GM12878 (cell line): ENCODE data around the gene RMI2. TPM values are rescaled to one million over a fixed set of nuclear protein-coding genes. Genes with fewer than 3 reads are reported as not detected.

Experiments
- ATAC-seq: fragments of 200-7000 bp; cut with Tn5 transposase; 3 replicates; pipeline ENCODE4 v1.9.1; 2020; ENCODE audit warnings: mild to moderate bottlenecking, moderate library complexity
- BruUV-seq: library from RNA; stranded (reverse); fragments of 400-500 nt; replicated peaks from 2 replicates; lab custom pipeline; 2021; lab: Mats Ljungman, UMichigan
- CTCF ChIA-PET: fragments of 300-600 bp; sonication (Branson Sonifier 250); formaldehyde crosslinking; extraction: SDS; loops from one replicate; lab custom pipeline; 2021; ENCODE audit warnings: inconsistent platforms; lab: Yijun Ruan, JAX
- POLR2A ChIA-PET: fragments of 350-600 bp; formaldehyde crosslinking; extraction: SDS; loops from one replicate; lab custom pipeline; 2021; ENCODE audit warnings: inconsistent platforms; lab: Charles Lee
- RAD21 ChIA-PET: fragments of 300-600 bp; sonication (Branson Sonifier 250); formaldehyde crosslinking; loops from one replicate; lab custom pipeline; 2023; ENCODE audit warnings: antibody characterized with exemption; ENCODE audit not compliant: unreplicated experiment; lab: Charles Lee
- SMC1A ChIA-PET: fragments of 300-600 bp; sonication (Branson Sonifier 250); formaldehyde crosslinking; loops from one replicate; lab custom pipeline; 2023; ENCODE audit not compliant: unreplicated experiment, uncharacterized antibody; lab: Charles Lee
- DNase-seq: peaks from one replicate; pipeline ENCODE4 v3.0.0-alpha.2; 2011; ENCODE audit warnings: low read depth, low spot score
- FAIRE-seq: peaks from 3 replicates; lab custom pipeline; 2011; peaks lifted over from hg19 to GRCh38; lab: Jason Lieb, UNC
- H2AFZ ChIP-seq: 2 replicates; pipeline ENCODE4 v1.6.0; 2011; ENCODE audit warnings: low read depth, low read length, control low read depth; ENCODE audit not compliant: control insufficient read depth
- H3K27ac ChIP-seq: 2 replicates; pipeline ENCODE4 v1.5.1; 2011; ENCODE audit warnings: control low read depth; ENCODE audit not compliant: control insufficient read depth, insufficient read depth
- H3K27me3 ChIP-seq, 2 experiments: replicated peaks in 1 of 2; 2 replicates each; pipeline versions ENCODE4 v1.6.0 to v1.6.1; 2011; ENCODE audit warnings: low read length in 1 of 2; ENCODE audit not compliant: control insufficient read depth in 2 of 2, insufficient read depth in 2 of 2
- H3K36me3 ChIP-seq, 2 experiments: 2 replicates each; pipeline ENCODE4 v1.5.1; 2011; ENCODE audit warnings: low read length in 1 of 2; ENCODE audit not compliant: control insufficient read depth in 2 of 2, insufficient read depth in 2 of 2
- H3K4me1 ChIP-seq: 2 replicates; pipeline ENCODE4 v1.6.1; 2011; ENCODE audit warnings: mild to moderate bottlenecking, low read length, moderate library complexity, mixed read lengths; ENCODE audit not compliant: control insufficient read depth, insufficient read depth
- H3K4me2 ChIP-seq: 2 replicates; pipeline ENCODE4 v1.6.0; 2011; ENCODE audit warnings: control low read depth; ENCODE audit not compliant: control insufficient read depth, insufficient read depth
- H3K4me3 ChIP-seq: fragments of 200-600 bp; sonication (generic); 2 replicates; pipeline ENCODE4 v1.5.1; 2016
- H3K79me2 ChIP-seq: 2 replicates; pipeline ENCODE4 v1.6.0; 2011; ENCODE audit warnings: low read length; ENCODE audit not compliant: control insufficient read depth, insufficient read depth
- H3K9ac ChIP-seq: 2 replicates; pipeline ENCODE4 v1.8.0; 2011; ENCODE audit warnings: low read length, control low read depth, mixed read lengths; ENCODE audit not compliant: control insufficient read depth, insufficient read depth
- H3K9me3 ChIP-seq: replicated peaks from 3 replicates; pipeline ENCODE4 v1.5.1; 2011; ENCODE audit warnings: mild to moderate bottlenecking, low read length; ENCODE audit not compliant: control insufficient read depth, insufficient read depth
- H4K20me1 ChIP-seq: 2 replicates; pipeline ENCODE4 v1.6.0; 2011; ENCODE audit not compliant: control insufficient read depth, insufficient read depth
- BCLAF1 ChIP-seq: fragments of 450-650 bp; IDR thresholded peaks from 2 replicates; pipeline ENCODE4 v1.6.1; 2017; ENCODE audit warnings: antibody characterized with exemption, mild to moderate bottlenecking, moderate library complexity
- BHLHE40 ChIP-seq, 2 experiments: fragments of 450-650 bp in 1 of 2; IDR thresholded peaks; 2 replicates each; pipeline ENCODE4 v1.6.1; 2011 to 2017; ENCODE audit warnings: low read depth in 2 of 2, borderline replicate concordance in 1 of 2, improper control_type of control experiment in 1 of 2, low read length in 1 of 2, mild to moderate bottlenecking in 1 of 2
- CBX3 ChIP-seq: fragments of 200-600 bp; sonication (generic); IDR thresholded peaks from 2 replicates; pipeline ENCODE4 v1.6.1; 2016; ENCODE audit warnings: low read depth, borderline replicate concordance
- CBX5 ChIP-seq: sonication (generic); IDR thresholded peaks from 2 replicates; pipeline ENCODE4 v1.6.1; 2016; ENCODE audit warnings: low read depth, moderate library complexity, mild to moderate bottlenecking, inconsistent platforms
- CREB1 ChIP-seq: IDR thresholded peaks from 2 replicates; pipeline ENCODE4 v1.6.1; 2012; ENCODE audit warnings: low read depth, mild to moderate bottlenecking, inconsistent platforms
- GATAD2B ChIP-seq: fragments of 450-650 bp; conservative IDR thresholded peaks from 2 replicates; pipeline ENCODE4 v1.6.1; 2017; ENCODE audit warnings: low read depth, mild to moderate bottlenecking, moderate library complexity
- KAT2A ChIP-seq: conservative IDR thresholded peaks from 2 replicates; pipeline ENCODE4 v1.6.1; 2011; ENCODE audit warnings: low read depth, low read length; ENCODE audit not compliant: control insufficient read depth
- MLLT1 ChIP-seq: fragments of 450-650 bp; IDR thresholded peaks from 2 replicates; pipeline ENCODE4 v1.6.1; 2016; ENCODE audit warnings: mild to moderate bottlenecking
- MTA3 ChIP-seq: IDR thresholded peaks from 2 replicates; pipeline ENCODE4 v1.6.1; 2012; ENCODE audit warnings: low read length, inconsistent platforms, borderline replicate concordance
- POLR2AphosphoS2 ChIP-seq: IDR thresholded peaks from 2 replicates; pipeline ENCODE4 v1.6.1; 2011; ENCODE audit warnings: low read depth, mild to moderate bottlenecking, low read length, improper control_type of control experiment, moderate library complexity
- POU2F2 ChIP-seq: IDR thresholded peaks from 3 replicates; pipeline ENCODE4 v1.6.1; 2011; ENCODE audit warnings: low read depth, mild to moderate bottlenecking, low read length, borderline replicate concordance
- RELA ChIP-seq: fragments of 450-650 bp; IDR thresholded peaks from 2 replicates; pipeline ENCODE4 v1.8.0; 2014; ENCODE audit warnings: borderline replicate concordance; ENCODE audit not compliant: partially characterized antibody
- SMAD1 ChIP-seq: fragments of 450-650 bp; IDR thresholded peaks from 2 replicates; pipeline ENCODE4 v1.6.1; 2018; ENCODE audit warnings: mild to moderate bottlenecking, low read depth; ENCODE audit not compliant: partially characterized antibody
- SMC3 ChIP-seq: IDR thresholded peaks from 2 replicates; pipeline ENCODE4 v1.6.1; 2011; ENCODE audit warnings: low read length, improper control_type of control experiment, borderline replicate concordance
- TARDBP ChIP-seq: IDR thresholded peaks from 2 replicates; pipeline ENCODE4 v1.6.1; 2016; ENCODE audit warnings: borderline replicate concordance
- TCF3 ChIP-seq: IDR thresholded peaks from 2 replicates; pipeline ENCODE4 v1.6.1; 2012; ENCODE audit warnings: low read depth, mild to moderate bottlenecking, low read length, borderline replicate concordance; ENCODE audit not compliant: insufficient read depth
- ZNF274 ChIP-seq: IDR thresholded peaks from one replicate; pipeline ENCODE4 v1.8.0; 2011; ENCODE audit not compliant: insufficient read length, insufficient read depth
- ZSCAN29 ChIP-seq: fragments of 450-650 bp; IDR thresholded peaks from 2 replicates; pipeline ENCODE4 v1.6.1; 2017; ENCODE audit warnings: mild to moderate bottlenecking, moderate library complexity
- ZZZ3 ChIP-seq: IDR thresholded peaks from 2 replicates; pipeline ENCODE4 v1.6.1; 2011; ENCODE audit warnings: low read depth; ENCODE audit not compliant: control insufficient read depth, insufficient read length
- WGBS: methylation state at CpG from one replicate; pipeline ENCODE4 v1.1.6; 2016; ENCODE audit warnings: low lambda C conversion rate; ENCODE audit not compliant: insufficient replicate concordance, insufficient coverage; ENCODE audit errors: missing lambda C conversion rate; 5-methylcytosine and 5-hydroxymethylcytosine counted together
- in situ Hi-C: fragments of 300-500 bp; cut with MboI; formaldehyde crosslinking; loops from 9 replicates; pipeline ENCODE4 v1.14.3; 2018; ENCODE audit warnings: mixed read lengths
- intact Hi-C: fragments of 100-400 bp; cut with micrococcal nuclease; formaldehyde crosslinking; loops from one replicate; pipeline ENCODE4 v1.14.2; 2022; ENCODE audit not compliant: unreplicated experiment
- polyA plus RNA-seq, 11 experiments: library from polyadenylated mRNA; depleted of rRNA in 4 of 11; unstranded in 6 of 11; stranded (reverse) in 5 of 11; fragments of >200 nt; fragmentation: Nextera tagmentation in 4 of 11; fragmentation: Illumina TruSeq in 1 of 11; extraction: Ambion mirVana in 4 of 11; extraction: Trizol in 1 of 11; gene quantifications; 1 replicate in 1 of 11; 2 replicates in 10 of 11; pipeline versions ENCODE4 v1.2.1 to v1.2.3, GENCODE V29; 2011 to 2016; ENCODE audit warnings: inconsistent platforms in 2 of 11, missing spikeins in 2 of 11, low read depth in 1 of 11
- total RNA-seq, 4 experiments: library from RNA; depleted of rRNA in 3 of 4; stranded (reverse); fragments of >200 nt in 3 of 4; fragmentation: Illumina TruSeq in 1 of 4; extraction: Trizol in 1 of 4; gene quantifications; 2 replicates each; pipeline versions ENCODE4 v1.2.1 to v1.2.3, GENCODE V29; 2013 to 2021

RMI2 gene
- total and polyA plus RNA-seq, 10 of the 15 experiments (the other 5 are each of a cell fraction or from before 2014, with no cell fraction given), result 9.6 to 68.8 (median 32.1) TPM

- peak; percentile 57 for DNase-seq
- intact Hi-C loops (no loop called here), in situ Hi-C loops (no loop called here)
- Histone ChIP-seq H3K27ac (no peak overlapping the region), H3K4me3 (no peak overlapping the region), H3K79me2 (no peaks in the 10 kb centered on the region), H3K9ac (no peak overlapping the region), H3K36me3 (no peaks in the 10 kb centered on the region), H3K27me3 (no peaks in the 10 kb centered on the region), H3K9me3 (no peaks in the 10 kb centered on the region), H3K4me1 (peaks cover 15% of the 10 kb centered on the region), H3K4me2 (peak overlapping the region; percentile 30; the same call in 1 of the 2 replicates), H4K20me1 (no peaks in the 10 kb centered on the region), H2AFZ (peak overlapping the region; percentile 46)
- ChIA-PET SMC1A (interaction anchor here (0.6 to 4.8 kb wide), 18 partner anchors 8 to 800 kb away, joined by 3 to 24 read pairs (median 4); partner anchors contain the start of gene SOCS1), CTCF (interaction anchor here (0.6 to 4.4 kb wide), 14 partner anchors 9 to 413 kb away, joined by 3 to 65 read pairs (median 6); partner anchors contain the start of gene SOCS1), POLR2A (interaction anchor here (0.5 to 2.4 kb wide), 22 partner anchors 9 to 622 kb away, joined by 3 to 14 read pairs (median 5); no protein-coding TSS in a partner anchor), RAD21 (interaction anchor here (0.7 to 5.0 kb wide), 18 partner anchors 9 to 402 kb away, joined by 3 to 58 read pairs (median 7); partner anchors contain the start of gene SOCS1)
- ATAC-seq, result peak; percentile 93
- FAIRE-seq, result no peak
- BruUV-seq, result no TSS peak
- 19% methylated on average over 7 of the region's 7 CpGs for WGBS
- peak in 1 of 2 experiments; percentile 32; a peak in 1 of 4 replicates for TF ChIP-seq BHLHE40 (IDR thresholded peaks at IDR 0.05; ENCODE audit: borderline replicate concordance in 1 of 2, low read depth in 2 of 2, low read length in 1 of 2)
- 0 out of 2 replicates have a peak, but pooled peaks have one; percentile 44 for TF ChIP-seq GATAD2B
- TF ChIP-seq MLLT1, result no peak
- no peak for TF ChIP-seq SMAD1
- no peak for TF ChIP-seq ZNF274
- no peak for TF ChIP-seq CBX3
- TF ChIP-seq MTA3, result no peak
- TF ChIP-seq ZZZ3, result no peak
- no peak for TF ChIP-seq CBX5
- TF ChIP-seq RELA, result no peak
- TF ChIP-seq TCF3, result no peak
- no peak for TF ChIP-seq POLR2AphosphoS2
- TF ChIP-seq BCLAF1, result no peak
- TF ChIP-seq KAT2A, result no peak
- TF ChIP-seq TARDBP, result no peak
- no peak for TF ChIP-seq CREB1
- peak; percentile 20; the same call in 1 of the 3 replicates for TF ChIP-seq POU2F2
- no peak for TF ChIP-seq ZSCAN29
- TF ChIP-seq SMC3, result no peak
These were observed 25.0 kb downstream of the RMI2 start for GRCh38 chr16:11370084-11370931.
